Brain microvascular endothelial cell (primary cell): ENCODE results near the gene IGHMBP2.

Source experiments
- DNase-seq: peaks from one replicate; pipeline ENCODE4 v3.0.0-alpha.2; 2020
- H3K27ac ChIP-seq: fragments of 250-450 bp; sonication (Bioruptor Pico); 2 replicates; pipeline ENCODE4 v1.5.1; 2020; ENCODE audit warnings: mild to moderate bottlenecking, moderate library complexity
- H3K27me3 ChIP-seq: fragments of 250-450 bp; sonication (Bioruptor Pico); replicated peaks from 2 replicates; pipeline ENCODE4 v1.5.1; 2020; ENCODE audit warnings: mild to moderate bottlenecking
- H3K36me3 ChIP-seq: fragments of 250-450 bp; sonication (Bioruptor Pico); replicated peaks from 2 replicates; pipeline ENCODE4 v1.5.1; 2020; ENCODE audit warnings: mild to moderate bottlenecking
- H3K4me3 ChIP-seq: 2 replicates; pipeline ENCODE4 v1.5.1; 2011; ENCODE audit warnings: low read depth, mild to moderate bottlenecking, control low read depth, low read length, moderate library complexity
- in situ Hi-C: cut with HindIII; loops from 2 replicates; pipeline ENCODE4 v1.10.0; 2017; ENCODE audit warnings: low sequenced_read_pairs, low pct_ligation_motif_present
- TF ChIP-seq, protein P1 (sequence below): IDR thresholded peaks from 2 replicates; pipeline ENCODE4 v1.5.1; 2011; ENCODE audit warnings: low read depth, mild to moderate bottlenecking, moderate library complexity, low read length, control low read depth, inconsistent platforms; ENCODE audit errors: missing control alignments

The IGHMBP2 gene

DNA sequence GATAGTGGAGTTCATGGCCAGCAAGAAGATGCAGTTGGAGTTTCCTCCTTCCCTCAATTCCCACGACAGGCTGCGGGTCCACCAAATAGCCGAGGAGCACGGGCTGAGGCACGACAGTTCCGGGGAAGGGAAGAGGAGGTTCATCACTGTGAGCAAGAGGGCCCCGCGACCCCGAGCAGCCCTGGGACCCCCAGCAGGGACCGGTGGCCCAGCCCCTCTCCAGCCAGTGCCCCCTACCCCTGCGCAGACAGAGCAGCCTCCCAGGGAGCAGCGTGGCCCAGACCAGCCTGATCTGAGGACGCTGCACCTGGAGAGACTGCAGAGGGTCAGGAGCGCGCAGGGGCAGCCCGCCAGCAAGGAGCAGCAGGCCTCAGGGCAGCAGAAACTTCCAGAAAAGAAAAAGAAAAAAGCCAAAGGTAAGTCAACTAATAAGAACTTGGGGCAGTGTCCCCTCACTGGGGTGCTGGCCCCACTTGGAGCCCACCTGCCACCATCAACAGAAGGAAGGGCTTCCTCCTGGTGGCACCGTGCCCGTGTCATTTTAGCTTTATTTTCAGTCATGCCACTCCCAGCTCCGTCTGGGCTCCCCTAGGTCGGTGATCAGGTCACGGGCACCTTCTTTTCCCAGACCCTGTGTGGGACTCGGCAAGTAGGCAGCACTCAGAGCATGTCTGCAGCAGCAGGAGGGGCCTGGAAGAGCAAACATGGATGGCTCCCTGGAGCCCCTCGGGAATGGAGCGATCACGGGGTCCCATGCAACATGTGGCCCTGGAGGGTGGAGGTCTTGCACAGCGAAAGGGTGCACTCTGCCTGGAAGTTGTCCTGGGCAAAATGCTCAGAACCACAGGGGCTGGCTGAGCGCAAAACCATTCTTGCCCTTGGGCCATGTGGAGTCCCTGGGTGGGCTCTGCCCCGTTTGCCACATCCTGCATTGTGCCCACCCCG lies 33.3 kb downstream of the IGHMBP2 start:
- TF ChIP-seq, protein P1, sequence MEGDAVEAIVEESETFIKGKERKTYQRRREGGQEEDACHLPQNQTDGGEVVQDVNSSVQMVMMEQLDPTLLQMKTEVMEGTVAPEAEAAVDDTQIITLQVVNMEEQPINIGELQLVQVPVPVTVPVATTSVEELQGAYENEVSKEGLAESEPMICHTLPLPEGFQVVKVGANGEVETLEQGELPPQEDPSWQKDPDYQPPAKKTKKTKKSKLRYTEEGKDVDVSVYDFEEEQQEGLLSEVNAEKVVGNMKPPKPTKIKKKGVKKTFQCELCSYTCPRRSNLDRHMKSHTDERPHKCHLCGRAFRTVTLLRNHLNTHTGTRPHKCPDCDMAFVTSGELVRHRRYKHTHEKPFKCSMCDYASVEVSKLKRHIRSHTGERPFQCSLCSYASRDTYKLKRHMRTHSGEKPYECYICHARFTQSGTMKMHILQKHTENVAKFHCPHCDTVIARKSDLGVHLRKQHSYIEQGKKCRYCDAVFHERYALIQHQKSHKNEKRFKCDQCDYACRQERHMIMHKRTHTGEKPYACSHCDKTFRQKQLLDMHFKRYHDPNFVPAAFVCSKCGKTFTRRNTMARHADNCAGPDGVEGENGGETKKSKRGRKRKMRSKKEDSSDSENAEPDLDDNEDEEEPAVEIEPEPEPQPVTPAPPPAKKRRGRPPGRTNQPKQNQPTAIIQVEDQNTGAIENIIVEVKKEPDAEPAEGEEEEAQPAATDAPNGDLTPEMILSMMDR, result no peak
- DNase-seq, result no peak
- in situ Hi-C loops, result no loop called here

DNA sequence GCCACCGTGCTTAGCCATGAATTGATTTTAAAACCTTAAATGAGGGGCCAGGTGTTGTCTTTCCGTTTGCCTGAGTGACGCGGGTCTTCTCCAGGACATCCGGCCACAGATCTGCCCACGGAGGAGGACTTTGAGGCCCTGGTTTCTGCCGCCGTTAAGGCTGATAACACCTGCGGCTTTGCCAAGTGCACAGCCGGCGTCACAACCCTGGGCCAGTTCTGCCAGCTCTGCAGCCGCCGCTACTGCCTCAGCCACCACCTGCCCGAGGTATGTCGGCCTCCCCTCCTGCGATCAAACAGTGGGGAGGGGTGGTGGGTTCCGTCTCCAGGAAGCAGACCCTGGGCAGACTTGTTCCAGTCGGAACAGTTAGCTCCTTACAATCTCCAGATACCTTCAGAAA lies 34.4 kb downstream of the IGHMBP2 start:
- Histone ChIP-seq H3K27ac (no peak overlapping the region), H3K4me3 (no peak overlapping the region), H3K27me3 (no peaks in the 10 kb centered on the region), H3K36me3 (peaks cover 22% of the 10 kb centered on the region)
- no peak for DNase-seq
- TF ChIP-seq, protein P1, result no peak
- in situ Hi-C loops, result no loop called here

More for the DNA sequence above, 33.3 kb downstream of the IGHMBP2 start:
- Histone ChIP-seq H3K36me3 (peaks cover 22% of the 10 kb centered on the region), H3K4me3 (no peak overlapping the region), H3K27me3 (no peaks in the 10 kb centered on the region), H3K27ac (no peak overlapping the region)

DNA sequence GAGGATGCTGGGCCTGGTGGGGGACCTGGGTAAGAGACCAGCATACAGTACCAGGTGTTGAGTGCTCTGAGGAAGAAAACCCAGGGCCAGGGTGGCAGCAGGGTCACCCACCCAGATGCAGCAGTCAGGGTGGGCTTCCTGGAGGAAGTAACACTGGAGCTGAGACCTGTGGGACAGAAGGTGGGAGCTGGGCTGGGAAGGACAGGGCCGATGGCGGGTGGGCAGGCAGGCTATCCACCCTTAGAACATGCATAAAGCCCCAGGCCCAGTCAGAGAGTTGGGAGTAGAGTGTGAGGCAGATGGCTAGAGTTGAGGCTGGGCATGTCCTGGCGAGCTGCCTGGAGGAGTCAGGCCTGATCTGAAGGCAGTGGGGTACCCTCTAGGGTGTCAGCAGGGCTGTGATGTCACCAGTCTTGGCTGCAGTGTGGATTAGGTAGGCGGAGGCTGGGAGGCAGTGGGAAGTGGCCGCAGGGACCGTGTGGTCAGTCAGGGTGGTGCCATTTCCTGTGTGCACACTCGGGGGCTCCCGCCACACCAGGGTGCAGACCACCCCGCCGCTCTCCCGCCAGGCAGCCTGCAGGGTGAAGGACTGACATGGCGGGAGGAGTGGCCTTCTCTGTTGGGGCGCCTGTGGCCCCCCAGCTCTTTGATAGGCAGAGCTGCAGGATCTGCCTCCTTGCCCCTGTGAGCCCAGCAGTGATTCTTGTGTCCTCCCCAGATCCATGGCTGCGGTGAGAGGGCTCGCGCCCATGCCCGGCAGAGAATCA lies 35.3 kb downstream of the IGHMBP2 start:
- DNase-seq, result no peak
- H3K27me3 ChIP-seq, result no peaks in the 10 kb centered on the region
- TF ChIP-seq, protein P1, result no peak
- peaks cover 22% of the 10 kb centered on the region for H3K36me3 ChIP-seq
- no peak overlapping the region for H3K4me3 ChIP-seq
- H3K27ac ChIP-seq, result no peak overlapping the region
- in situ Hi-C loops, result no loop called here

DNA sequence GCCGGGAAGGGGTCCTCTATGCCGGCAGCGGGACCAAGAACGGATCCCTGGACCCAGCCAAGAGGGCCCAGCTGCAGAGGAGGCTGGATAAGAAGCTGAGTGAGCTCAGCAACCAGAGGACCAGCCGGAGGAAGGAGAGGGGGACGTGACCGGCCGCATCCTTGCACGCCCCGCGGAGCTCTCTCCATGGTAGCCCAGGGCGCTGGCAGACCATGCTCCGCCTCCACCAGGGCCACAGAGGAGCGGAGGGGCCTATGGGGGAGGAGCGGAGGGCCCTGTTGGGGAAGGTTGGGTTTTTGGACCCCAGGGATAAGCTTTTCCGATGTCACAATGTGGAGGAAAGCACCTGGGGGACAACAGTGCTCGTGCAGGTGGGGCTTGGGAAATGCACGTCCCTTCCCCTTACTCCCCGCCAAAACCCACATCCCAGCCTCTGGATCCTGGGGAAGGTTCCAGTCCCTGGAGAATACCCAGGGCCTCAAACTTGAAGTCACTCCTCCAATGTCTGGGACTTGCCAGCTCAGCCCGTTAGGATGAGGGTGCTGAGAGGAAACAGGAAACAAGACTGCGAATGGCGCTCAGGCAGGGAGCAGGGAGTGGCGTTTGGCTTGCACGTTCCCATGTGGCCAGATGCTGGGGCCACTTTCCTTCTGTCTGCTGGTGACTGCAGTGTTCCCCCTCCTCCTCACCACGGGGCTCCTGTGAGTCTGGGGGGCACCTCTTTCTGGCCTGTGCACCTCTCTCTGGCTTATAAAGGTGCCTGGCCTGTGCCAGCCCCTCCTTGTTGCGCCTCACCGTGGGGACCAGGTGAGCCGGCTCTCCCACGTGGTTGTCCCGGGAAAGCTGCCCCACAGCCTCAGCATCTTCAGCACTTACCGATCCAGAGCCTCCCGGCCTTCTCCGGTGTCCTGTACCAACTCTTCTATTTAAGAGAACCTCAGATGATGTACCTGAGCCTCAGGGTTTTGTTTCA lies 36.2 kb downstream of the IGHMBP2 start:
- no peaks in the 10 kb centered on the region for H3K27me3 ChIP-seq
- TF ChIP-seq, protein P1, result no peak
- H3K36me3 ChIP-seq, result peaks cover 20% of the 10 kb centered on the region
- no peak overlapping the region for H3K27ac ChIP-seq
- DNase-seq, result no peak
- in situ Hi-C loops, result no loop called here
- H3K4me3 ChIP-seq, result no peak overlapping the region

DNA sequence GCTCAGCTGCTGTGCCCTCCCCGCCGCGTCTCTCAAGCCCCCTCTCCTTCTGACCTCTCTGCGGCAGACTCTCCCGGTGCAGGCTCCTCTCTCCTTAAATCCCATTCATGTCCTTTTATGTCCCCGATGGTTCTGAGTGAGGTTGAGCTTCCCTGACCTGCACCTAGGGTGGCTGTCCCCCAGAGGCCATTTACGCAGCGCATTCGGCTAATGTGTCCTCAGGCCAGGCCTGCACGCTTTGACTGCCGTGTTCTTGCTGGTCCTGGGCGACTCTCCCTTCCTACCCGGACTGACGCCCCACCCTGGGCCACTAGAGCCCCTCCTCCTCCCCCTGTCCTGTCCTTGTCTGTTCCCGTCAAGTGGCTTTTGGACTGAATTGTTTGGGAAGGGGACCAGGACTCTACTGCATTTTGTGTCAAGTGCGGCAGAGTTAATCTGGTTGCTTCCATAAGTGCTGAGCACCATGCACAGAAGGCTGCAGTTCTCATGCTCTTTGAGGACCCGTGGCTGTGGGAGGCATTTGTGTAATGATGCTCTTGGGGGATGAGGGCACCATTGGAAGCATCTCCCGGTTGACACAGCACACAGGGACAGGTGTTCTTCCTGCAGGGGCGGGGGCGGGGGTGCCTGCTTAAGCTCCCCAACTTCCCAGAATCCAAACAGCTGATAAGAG lies 37.1 kb downstream of the IGHMBP2 start:
- in situ Hi-C loops, result no loop called here
- Histone ChIP-seq H3K36me3 (peaks cover 20% of the 10 kb centered on the region), H3K27ac (no peak overlapping the region), H3K27me3 (no peaks in the 10 kb centered on the region), H3K4me3 (no peak overlapping the region)
- TF ChIP-seq, protein P1, result no peak
- no peak for DNase-seq
